Left renal cortex interstitium (tissue), 4 donors: Measurements from ENCODE around the gene FHIT. TPM values are rescaled to one million over a fixed set of nuclear protein-coding genes. Genes with fewer than 3 reads are reported as not detected.
"Not testable (repeated sequence)": the region's sequence is repeated elsewhere in the genome, so short reads cannot be mapped to it uniquely, and the experiment has no call there.

Experiments
- DNase-seq, 4 donors: peaks; one replicate each; pipeline ENCODE4 v3.0.0-alpha.2; 2013; ENCODE audit warnings: low read depth in 4 of 4, low spot score in 2 of 4, missing footprints in 1 of 4
- polyA plus RNA-seq, 4 donors: library from polyadenylated mRNA; unstranded; fragments of 120-200 nt; gene quantifications; one replicate each; pipeline ENCODE4 v1.2.1, GENCODE V29; 2013; ENCODE audit not compliant: insufficient read length in 4 of 4

FHIT gene
- polyA plus RNA-seq, 4 donors = 23.4 to 29.9 (median 26.0) TPM

- peak in 1 of 4 donors; percentile 23 for DNase-seq
These were observed 1441.4 kb downstream of the FHIT start for GRCh38 chr3:59809710-59810444.

- no peak for DNase-seq
These were observed 1442.2 kb downstream of the FHIT start for GRCh38 chr3:59809016-59809415.

- DNase-seq = no peak
These were observed 1442.8 kb downstream of the FHIT start for GRCh38 chr3:59808446-59808845.

- DNase-seq = no peak
These were observed 1448.0 kb downstream of the FHIT start for GRCh38 chr3:59803268-59803667.

GRCh38 chr3:59802453-59802852 is 1448.8 kb downstream of the FHIT start:
- not testable (repeated sequence) for DNase-seq

- no peak for DNase-seq
These were observed 1449.2 kb downstream of the FHIT start for GRCh38 chr3:59802045-59802444.

- DNase-seq = no peak
These were observed 1450.8 kb downstream of the FHIT start for GRCh38 chr3:59800481-59800880.

- no peak for DNase-seq
These were observed 1452.7 kb downstream of the FHIT start for GRCh38 chr3:59798372-59799086.

- DNase-seq = no peak
These were observed 1453.7 kb downstream of the FHIT start for GRCh38 chr3:59797533-59797932.

- DNase-seq = no peak
These were observed 1454.8 kb downstream of the FHIT start for GRCh38 chr3:59796456-59796855.

- DNase-seq = no peak
These were observed 1455.5 kb downstream of the FHIT start for GRCh38 chr3:59795756-59796155.

- DNase-seq = no peak
These were observed 1457.3 kb downstream of the FHIT start for GRCh38 chr3:59793976-59794375.

GRCh38 chr3:59791774-59792308 is 1459.4 kb downstream of the FHIT start:
- DNase-seq = no peak

- no peak for DNase-seq
These were observed 1461.0 kb downstream of the FHIT start for GRCh38 chr3:59790241-59790640.

GRCh38 chr3:59788801-59789200 is 1462.5 kb downstream of the FHIT start:
- no peak for DNase-seq

- no peak for DNase-seq
These were observed 1463.1 kb downstream of the FHIT start for GRCh38 chr3:59788133-59788532.

GRCh38 chr3:59786374-59786773 is 1464.9 kb downstream of the FHIT start:
- no peak for DNase-seq

- no peak for DNase-seq
These were observed 1467.1 kb downstream of the FHIT start for GRCh38 chr3:59784164-59784563.

- DNase-seq = no peak
These were observed 1467.7 kb downstream of the FHIT start for GRCh38 chr3:59783468-59783988.

GRCh38 chr3:59782664-59783063 is 1468.6 kb downstream of the FHIT start:
- no peak for DNase-seq

GRCh38 chr3:59780209-59780608 is 1471.0 kb downstream of the FHIT start:
- DNase-seq = no peak

GRCh38 chr3:59779260-59779659 is 1472.0 kb downstream of the FHIT start:
- DNase-seq = no peak
